Measurements from ENCODE around the gene TRAF3IP1. TPM values are rescaled to one million over a fixed set of nuclear protein-coding genes. Genes with fewer than 3 reads are reported as not detected.

TRAF3IP1 gene
- total and polyA plus RNA-seq, 2 of the 13 experiments (the other 11 are each of a cell fraction or from before 2014, with no cell fraction given) = 4.1 to 12.9 TPM

DNA sequence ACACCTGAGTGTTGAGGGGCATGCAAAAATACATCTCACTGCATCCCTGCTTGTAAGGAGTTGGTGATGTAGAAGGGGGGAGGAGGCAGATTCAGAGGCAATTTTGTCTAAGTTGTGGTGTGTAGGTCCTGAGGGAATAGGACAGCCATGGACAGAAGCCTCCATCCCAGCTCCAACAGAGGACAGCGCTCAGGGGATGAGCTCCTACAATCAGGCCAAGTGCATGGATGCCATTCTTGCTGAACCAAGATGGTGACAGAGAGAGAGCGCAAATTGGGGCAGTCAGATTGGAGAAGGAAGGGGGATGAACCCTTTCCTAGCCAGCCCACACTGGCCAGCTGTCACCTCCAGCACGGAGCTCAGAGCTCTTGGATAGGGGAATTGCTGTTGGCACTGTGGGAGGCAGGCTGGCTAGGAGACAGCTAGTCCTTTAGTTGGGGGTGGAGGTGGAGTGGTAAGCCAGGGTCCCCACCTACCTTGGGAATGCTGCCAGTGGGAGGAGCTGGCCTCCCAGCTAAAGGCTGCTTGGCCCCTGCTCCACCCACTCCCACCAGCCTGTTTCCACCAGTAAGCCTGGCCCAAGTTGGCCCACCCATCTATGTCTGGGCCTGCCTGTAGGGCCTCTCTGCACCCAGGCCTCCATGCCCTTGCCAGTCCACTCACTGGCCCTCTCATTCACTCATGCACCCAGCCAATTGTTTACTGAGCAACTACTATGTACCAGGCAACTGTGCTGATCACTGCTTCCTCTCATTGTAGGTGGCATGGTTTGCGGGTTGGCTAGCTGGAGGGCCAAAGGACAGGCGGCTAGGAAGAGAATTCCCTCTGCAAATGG is 29.4 kb upstream of the TRAF3IP1 start:
- H3K27ac ChIP-seq (ENCODE audit: extremely low read length, insufficient read depth, low read length) = no peak overlapping the region
- H3K4me3 ChIP-seq (replicated peaks in 1 of 3; ENCODE audit: insufficient read depth in 1 of 3, low read depth in 2 of 3, low read length in 3 of 3) = no peak overlapping the region
- peaks cover 63% of the 10 kb centered on the region for H3K4me1 ChIP-seq (ENCODE audit: insufficient read depth, low read length)
- in situ Hi-C loops (cut with HindIII; ENCODE audit: extremely low pct_ligation_motif_present, low pct_unique_long_range_greater_than_20kb) = no loop called here
- intact Hi-C loops (cut with micrococcal nuclease; ENCODE audit: unreplicated experiment) = no loop called here
- BruUV-seq (replicated peaks) = no TSS peak
- POLR2A ChIA-PET = interaction anchor here (1.0 to 7.3 kb wide), 4 partner anchors 15 to 51 kb away, joined by 4 to 44 read pairs (median 13); partner anchors contain the start of genes HES6 and TRAF3IP1
- no peak overlapping the region for H3K9ac ChIP-seq (ENCODE audit: insufficient read depth, low read depth, low read length)
- H3K9me3 ChIP-seq (ENCODE audit: low read length) = no peaks in the 10 kb centered on the region
- peaks cover 4% of the 10 kb centered on the region; the same call in 1 of the 2 replicates for H4K20me1 ChIP-seq (ENCODE audit: insufficient read depth, low read length)
- FAIRE-seq (no peak), DNase-seq (ENCODE audit: low spot score) (no peak), ATAC-seq (no peak)
- WGBS (ENCODE audit: low lambda C conversion rate) = 79% methylated on average over 5 of the region's 5 CpGs
- TF ChIP-seq ZNF766 (CRISPR knock-in tag; IDR thresholded peaks at IDR 0.05; ENCODE audit: borderline replicate concordance) (no peak), SNAI1 (CRISPR knock-in tag; IDR thresholded peaks at IDR 0.05; ENCODE audit: borderline replicate concordance) (0 out of 2 replicates have a peak, but pooled peaks have one; percentile 19), ZMYM3 (CRISPR knock-in tag; IDR thresholded peaks at IDR 0.05) (peak; percentile 52; the same call in 1 of the 2 replicates)
- TF ChIP-seq, protein P1, sequence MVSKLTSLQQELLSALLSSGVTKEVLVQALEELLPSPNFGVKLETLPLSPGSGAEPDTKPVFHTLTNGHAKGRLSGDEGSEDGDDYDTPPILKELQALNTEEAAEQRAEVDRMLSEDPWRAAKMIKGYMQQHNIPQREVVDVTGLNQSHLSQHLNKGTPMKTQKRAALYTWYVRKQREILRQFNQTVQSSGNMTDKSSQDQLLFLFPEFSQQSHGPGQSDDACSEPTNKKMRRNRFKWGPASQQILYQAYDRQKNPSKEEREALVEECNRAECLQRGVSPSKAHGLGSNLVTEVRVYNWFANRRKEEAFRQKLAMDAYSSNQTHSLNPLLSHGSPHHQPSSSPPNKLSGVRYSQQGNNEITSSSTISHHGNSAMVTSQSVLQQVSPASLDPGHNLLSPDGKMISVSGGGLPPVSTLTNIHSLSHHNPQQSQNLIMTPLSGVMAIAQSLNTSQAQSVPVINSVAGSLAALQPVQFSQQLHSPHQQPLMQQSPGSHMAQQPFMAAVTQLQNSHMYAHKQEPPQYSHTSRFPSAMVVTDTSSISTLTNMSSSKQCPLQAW (CRISPR knock-in tag; IDR thresholded peaks at IDR 0.05) = 0 out of 2 replicates have a peak, but pooled peaks have one; percentile 17
- TF ChIP-seq, protein P2, sequence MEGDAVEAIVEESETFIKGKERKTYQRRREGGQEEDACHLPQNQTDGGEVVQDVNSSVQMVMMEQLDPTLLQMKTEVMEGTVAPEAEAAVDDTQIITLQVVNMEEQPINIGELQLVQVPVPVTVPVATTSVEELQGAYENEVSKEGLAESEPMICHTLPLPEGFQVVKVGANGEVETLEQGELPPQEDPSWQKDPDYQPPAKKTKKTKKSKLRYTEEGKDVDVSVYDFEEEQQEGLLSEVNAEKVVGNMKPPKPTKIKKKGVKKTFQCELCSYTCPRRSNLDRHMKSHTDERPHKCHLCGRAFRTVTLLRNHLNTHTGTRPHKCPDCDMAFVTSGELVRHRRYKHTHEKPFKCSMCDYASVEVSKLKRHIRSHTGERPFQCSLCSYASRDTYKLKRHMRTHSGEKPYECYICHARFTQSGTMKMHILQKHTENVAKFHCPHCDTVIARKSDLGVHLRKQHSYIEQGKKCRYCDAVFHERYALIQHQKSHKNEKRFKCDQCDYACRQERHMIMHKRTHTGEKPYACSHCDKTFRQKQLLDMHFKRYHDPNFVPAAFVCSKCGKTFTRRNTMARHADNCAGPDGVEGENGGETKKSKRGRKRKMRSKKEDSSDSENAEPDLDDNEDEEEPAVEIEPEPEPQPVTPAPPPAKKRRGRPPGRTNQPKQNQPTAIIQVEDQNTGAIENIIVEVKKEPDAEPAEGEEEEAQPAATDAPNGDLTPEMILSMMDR (CRISPR knock-in tag; IDR thresholded peaks at IDR 0.05) = 0 out of 2 replicates have a peak, but pooled peaks have one; percentile 18
- no peaks in the 10 kb centered on the region for H3K36me3 ChIP-seq (replicated peaks in 1 of 2; ENCODE audit: control insufficient read depth in 1 of 2, insufficient read depth in 2 of 2, low read length in 2 of 2)
- no peaks in the 10 kb centered on the region; a peak in 1 of 5 replicates for H3K27me3 ChIP-seq (ENCODE audit: control insufficient read depth in 1 of 2, insufficient read depth in 2 of 2, low read length in 2 of 2)
- H3K79me2 ChIP-seq (ENCODE audit: insufficient read depth, low read length) = peaks cover 24% of the 10 kb centered on the region
- peak overlapping the region; percentile 95; the same call in 1 of the 2 replicates for H3K4me2 ChIP-seq (ENCODE audit: low read depth, low read length)
- CTCF ChIA-PET (ENCODE audit: low intra/inter-chr PET ratio, low total read pairs) = no interaction called here
- H2AFZ ChIP-seq (ENCODE audit: low read length) = no peak overlapping the region
